AG04449 (cell line): ENCODE measurements around the gene ZSWIM1.

Source experiments
- CTCF ChIA-PET: fragments of 350-600 bp; formaldehyde crosslinking; extraction: SDS; loops from one replicate; lab custom pipeline; 2021; ENCODE audit warnings: antibody characterized with exemption; lab: Yijun Ruan, JAX
- POLR2A ChIA-PET: fragments of 400-600, 350-600 bp; formaldehyde crosslinking; extraction: SDS; loops from one replicate; lab custom pipeline; 2020; ENCODE audit warnings: antibody characterized with exemption, inconsistent platforms; lab: Yijun Ruan, JAX
- DNase-seq: peaks from one replicate; pipeline ENCODE4 v3.0.0-alpha.2; 2010; ENCODE audit warnings: low read depth, low spot score
- H3K4me3 ChIP-seq: 2 replicates; pipeline ENCODE4 v1.5.1; 2011; ENCODE audit warnings: low read depth, mild to moderate bottlenecking, control low read depth, low read length
- TF ChIP-seq, protein P1 (sequence below): IDR thresholded peaks from one replicate; pipeline ENCODE4 v1.5.1; 2011; ENCODE audit warnings: mild to moderate bottlenecking, moderate library complexity, low read length, control low read depth, inconsistent platforms; ENCODE audit not compliant: insufficient read depth; ENCODE audit errors: missing control alignments

The ZSWIM1 gene

GRCh38 chr20:45918779-45919537 lies 37.9 kb downstream of the ZSWIM1 start:
- no peak for DNase-seq
- ChIA-PET POLR2A (interaction anchor here (1.0 to 1.9 kb wide), 2 partner anchors 15 to 27 kb away, joined by 3 to 13 read pairs; partner anchors contain the start of gene PCIF1), CTCF (interaction anchor here (0.6 to 0.9 kb wide), 4 partner anchors 10 to 98 kb away, joined by 3 to 4 read pairs (median 3); no protein-coding TSS in a partner anchor)
- TF ChIP-seq, protein P1, sequence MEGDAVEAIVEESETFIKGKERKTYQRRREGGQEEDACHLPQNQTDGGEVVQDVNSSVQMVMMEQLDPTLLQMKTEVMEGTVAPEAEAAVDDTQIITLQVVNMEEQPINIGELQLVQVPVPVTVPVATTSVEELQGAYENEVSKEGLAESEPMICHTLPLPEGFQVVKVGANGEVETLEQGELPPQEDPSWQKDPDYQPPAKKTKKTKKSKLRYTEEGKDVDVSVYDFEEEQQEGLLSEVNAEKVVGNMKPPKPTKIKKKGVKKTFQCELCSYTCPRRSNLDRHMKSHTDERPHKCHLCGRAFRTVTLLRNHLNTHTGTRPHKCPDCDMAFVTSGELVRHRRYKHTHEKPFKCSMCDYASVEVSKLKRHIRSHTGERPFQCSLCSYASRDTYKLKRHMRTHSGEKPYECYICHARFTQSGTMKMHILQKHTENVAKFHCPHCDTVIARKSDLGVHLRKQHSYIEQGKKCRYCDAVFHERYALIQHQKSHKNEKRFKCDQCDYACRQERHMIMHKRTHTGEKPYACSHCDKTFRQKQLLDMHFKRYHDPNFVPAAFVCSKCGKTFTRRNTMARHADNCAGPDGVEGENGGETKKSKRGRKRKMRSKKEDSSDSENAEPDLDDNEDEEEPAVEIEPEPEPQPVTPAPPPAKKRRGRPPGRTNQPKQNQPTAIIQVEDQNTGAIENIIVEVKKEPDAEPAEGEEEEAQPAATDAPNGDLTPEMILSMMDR, result no peak
- H3K4me3 ChIP-seq, result no peak overlapping the region

GRCh38 chr20:45919542-45920399 lies 38.7 kb downstream of the ZSWIM1 start:
- ChIA-PET POLR2A (interaction anchor here (1.0 to 1.9 kb wide), 2 partner anchors 14 to 28 kb away, joined by 3 to 13 read pairs; partner anchors contain the start of gene PCIF1), CTCF (interaction anchor here (0.6 to 0.9 kb wide), 5 partner anchors 11 to 97 kb away, joined by 3 to 4 read pairs (median 3); no protein-coding TSS in a partner anchor)
- no peak overlapping the region for H3K4me3 ChIP-seq
- DNase-seq, result no peak
- TF ChIP-seq, protein P1, result no peak

GRCh38 chr20:45920462-45921336 lies 39.7 kb downstream of the ZSWIM1 start:
- TF ChIP-seq, protein P1, result no peak
- POLR2A ChIA-PET, result interaction anchor here (1.9 kb wide), 1 partner anchor 14 kb away, joined by 13 read pairs; the partner anchor contains the start of gene PCIF1

GRCh38 chr20:45921337-45922189 lies 40.5 kb downstream of the ZSWIM1 start:
- no peak overlapping the region for H3K4me3 ChIP-seq
- ChIA-PET CTCF (interaction anchor here (2.0 kb wide), 1 partner anchor 12 kb away, joined by 5 read pairs; no protein-coding TSS in a partner anchor), POLR2A (interaction anchor here (4.8 kb wide), 1 partner anchor 13 kb away, joined by 31 read pairs; the partner anchor contains the start of gene PCIF1)
- TF ChIP-seq, protein P1, result no peak
- no peak for DNase-seq

More at GRCh38 chr20:45920462-45921336, 39.7 kb downstream of the ZSWIM1 start:
- no peak overlapping the region for H3K4me3 ChIP-seq
- CTCF ChIA-PET, result interaction anchor here (0.8 to 0.9 kb wide), 2 partner anchors 12 to 13 kb away, joined by 3 to 4 read pairs; no protein-coding TSS in a partner anchor
- DNase-seq, result no peak
